DOHH2 (cell line): ENCODE data around the gene RUNDC3A.

Source experiments
- EZH2phosphoT487 ChIP-seq: fragments of 200-600 bp; sonication (generic); IDR thresholded peaks from 2 replicates; pipeline ENCODE4 v1.6.1; 2017; ENCODE audit warnings: borderline replicate concordance, mild to moderate bottlenecking, antibody characterized with exemption, low read length, moderate library complexity, mixed read lengths
- TF ChIP-seq, protein P1 (sequence below): fragments of 200-600 bp; sonication (generic); IDR thresholded peaks from one replicate; pipeline ENCODE4 v1.5.1; 2014; ENCODE audit warnings: antibody characterized with exemption, mild to moderate bottlenecking, low read depth, low read length; ENCODE audit not compliant: poor library complexity, severe bottlenecking

- TF ChIP-seq, protein P1, sequence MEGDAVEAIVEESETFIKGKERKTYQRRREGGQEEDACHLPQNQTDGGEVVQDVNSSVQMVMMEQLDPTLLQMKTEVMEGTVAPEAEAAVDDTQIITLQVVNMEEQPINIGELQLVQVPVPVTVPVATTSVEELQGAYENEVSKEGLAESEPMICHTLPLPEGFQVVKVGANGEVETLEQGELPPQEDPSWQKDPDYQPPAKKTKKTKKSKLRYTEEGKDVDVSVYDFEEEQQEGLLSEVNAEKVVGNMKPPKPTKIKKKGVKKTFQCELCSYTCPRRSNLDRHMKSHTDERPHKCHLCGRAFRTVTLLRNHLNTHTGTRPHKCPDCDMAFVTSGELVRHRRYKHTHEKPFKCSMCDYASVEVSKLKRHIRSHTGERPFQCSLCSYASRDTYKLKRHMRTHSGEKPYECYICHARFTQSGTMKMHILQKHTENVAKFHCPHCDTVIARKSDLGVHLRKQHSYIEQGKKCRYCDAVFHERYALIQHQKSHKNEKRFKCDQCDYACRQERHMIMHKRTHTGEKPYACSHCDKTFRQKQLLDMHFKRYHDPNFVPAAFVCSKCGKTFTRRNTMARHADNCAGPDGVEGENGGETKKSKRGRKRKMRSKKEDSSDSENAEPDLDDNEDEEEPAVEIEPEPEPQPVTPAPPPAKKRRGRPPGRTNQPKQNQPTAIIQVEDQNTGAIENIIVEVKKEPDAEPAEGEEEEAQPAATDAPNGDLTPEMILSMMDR: no peak
- TF ChIP-seq EZH2phosphoT487: no peak
Observed at GRCh38 chr17:44360826-44361225, 52.4 kb downstream of the RUNDC3A start.
